ENCODE measurements around the gene PCBP3.
A peak's percentile ranks its signal among the peaks of the same experiment; 100 is the strongest.
"Not testable (repeated sequence)": the region's sequence is repeated elsewhere in the genome, so short reads cannot be mapped to it uniquely, and the experiment has no call there.

Gene PCBP3

DNA sequence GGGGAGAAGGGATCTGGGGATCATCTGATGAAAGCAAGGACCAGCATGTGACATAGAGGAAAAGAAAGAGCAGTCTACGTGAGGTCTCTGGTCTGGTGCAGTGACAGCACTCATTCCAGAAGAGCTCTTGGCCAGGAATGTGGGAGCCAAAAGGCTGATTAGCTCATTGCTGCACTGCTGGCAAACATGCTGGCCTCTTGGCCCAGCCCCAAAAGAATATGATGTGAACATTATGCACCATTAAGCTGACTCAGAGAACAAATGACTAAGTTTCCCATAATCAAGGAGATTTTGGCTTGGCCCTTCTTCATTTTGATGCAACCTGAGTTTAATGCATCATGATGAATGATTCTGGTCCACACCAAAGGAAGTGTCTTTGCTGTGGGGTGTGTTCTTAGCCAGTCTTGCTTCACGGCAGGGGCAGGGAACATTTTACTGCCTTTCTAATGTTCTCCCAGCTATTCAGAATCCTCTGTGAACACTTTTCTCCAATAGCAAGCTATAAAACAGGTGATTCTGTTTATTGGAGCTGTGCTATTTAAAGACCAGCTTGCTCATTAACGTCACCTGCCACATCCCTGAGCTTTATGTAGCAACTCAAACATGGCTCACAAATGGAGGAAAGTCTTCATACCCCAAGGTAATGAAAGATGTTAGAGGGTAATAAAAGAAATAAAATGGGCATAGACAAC is 55.1 kb downstream of the PCBP3 start:
- DNase-seq = no peak

DNA sequence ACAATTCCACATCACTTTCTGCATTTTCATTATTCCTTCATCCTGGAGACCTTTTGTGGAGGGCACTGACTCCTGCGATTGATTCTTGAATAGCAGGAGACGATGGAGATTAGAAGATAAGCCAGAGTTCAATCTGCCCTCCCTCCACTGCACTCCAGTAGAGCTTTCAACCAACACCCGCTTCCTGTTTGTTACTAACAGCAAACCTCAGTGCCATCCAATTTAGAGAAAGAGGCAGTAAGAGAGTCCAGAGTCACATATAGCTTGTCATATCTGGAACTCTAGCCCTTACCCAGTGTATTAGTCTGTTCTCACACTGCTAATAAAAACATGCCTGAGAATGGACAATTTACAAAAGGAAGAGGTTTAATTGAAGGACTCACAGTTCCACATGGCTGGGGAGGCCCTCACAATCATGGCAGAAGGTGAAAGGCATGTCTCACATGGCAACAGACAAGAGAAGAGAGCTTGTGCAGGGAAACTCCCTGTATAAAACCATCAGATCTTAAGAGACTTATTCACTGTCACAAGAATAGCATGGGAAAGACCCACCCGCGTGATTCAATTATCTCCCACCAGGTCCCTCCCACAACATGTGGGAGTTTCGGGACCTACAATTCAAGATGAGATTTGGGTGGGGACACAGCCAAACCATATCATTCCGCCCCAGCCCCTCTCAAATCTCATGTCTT is 55.9 kb downstream of the PCBP3 start:
- DNase-seq = no peak

GRCh38 chr21:45699966-45700365 is 56.4 kb downstream of the PCBP3 start:
- DNase-seq = no peak

DNA sequence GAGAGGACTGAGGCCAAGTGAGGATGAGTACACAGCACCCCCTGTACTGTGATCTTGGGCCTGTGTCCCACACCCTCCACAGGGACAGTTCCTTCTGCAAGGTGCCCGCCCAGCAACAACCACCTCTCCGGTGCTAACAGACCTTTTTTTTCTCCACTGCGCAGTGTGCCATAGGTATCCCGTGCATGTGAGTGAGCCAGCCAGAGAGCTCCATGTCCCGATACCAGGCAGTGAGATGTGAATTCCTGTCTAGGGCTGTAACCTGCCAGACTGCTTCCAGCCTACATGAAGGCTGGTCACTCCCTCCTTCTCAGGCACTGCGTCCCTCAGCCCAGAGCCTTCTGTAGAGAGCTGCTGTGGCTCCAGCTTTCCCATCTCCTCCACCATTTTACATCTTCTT is 56.9 kb downstream of the PCBP3 start:
- no peak for DNase-seq

DNA sequence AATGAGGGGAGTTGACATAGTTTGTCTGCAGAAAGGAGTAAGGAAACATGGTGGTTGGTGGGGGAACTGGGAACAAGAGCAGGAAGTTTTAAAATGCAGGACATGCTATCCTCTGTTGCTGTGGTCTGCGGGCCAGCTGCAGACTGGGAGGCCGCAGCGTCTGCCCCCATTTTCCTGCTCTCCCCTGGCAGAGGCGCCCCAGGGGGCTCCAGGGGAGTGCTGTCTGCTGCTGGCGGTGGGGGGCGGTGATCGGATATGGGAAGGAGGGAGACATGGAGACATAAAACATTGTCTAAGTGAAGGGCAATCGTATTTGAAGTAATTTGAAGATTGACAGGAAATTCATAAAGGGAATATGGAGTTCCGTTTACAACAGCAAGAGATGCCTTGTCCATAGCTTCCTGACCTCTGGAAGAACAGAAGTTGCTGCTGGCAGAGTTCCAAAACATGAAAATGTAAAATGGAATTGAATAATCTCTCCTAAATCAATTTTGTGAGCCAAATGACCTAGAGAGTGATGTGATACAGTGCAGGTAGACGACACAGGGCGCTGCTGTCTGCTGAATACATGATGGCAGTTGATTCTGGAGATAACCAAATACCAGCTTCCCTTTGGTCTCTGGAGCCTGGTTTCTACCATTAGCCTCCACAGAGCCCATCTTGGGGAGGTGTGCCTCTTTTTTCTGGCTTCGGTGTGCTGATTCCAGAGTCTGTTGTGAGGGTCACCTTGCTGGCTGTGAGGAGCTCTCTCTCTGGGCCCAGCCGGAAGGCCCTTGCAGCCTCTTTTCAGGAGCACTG is 61.0 kb downstream of the PCBP3 start:
- DNase-seq = no peak

- no peak for DNase-seq
These were observed 62.8 kb downstream of the PCBP3 start for GRCh38 chr21:45706299-45706698.

DNA sequence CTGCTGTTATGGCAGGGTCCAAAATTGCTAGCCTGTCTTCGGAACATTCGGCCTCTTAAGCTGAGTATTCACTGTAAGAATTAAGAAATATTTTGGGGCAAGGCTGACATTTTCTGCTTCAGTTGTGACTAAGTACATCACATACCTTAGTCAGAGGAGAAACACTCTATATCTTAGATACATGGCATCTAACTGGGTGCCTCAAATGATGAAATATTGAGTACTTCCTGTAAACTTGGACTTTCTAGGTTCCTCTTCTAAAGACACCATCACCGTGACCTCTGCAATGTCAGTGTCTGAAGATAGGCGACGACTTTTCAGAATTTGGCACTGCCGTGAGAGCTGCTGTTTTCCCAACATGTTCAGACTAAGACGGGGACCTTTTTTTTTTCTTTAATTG is 65.6 kb downstream of the PCBP3 start:
- no peak for DNase-seq

GRCh38 chr21:45709696-45710268 is 66.3 kb downstream of the PCBP3 start:
- no peak for DNase-seq

DNA sequence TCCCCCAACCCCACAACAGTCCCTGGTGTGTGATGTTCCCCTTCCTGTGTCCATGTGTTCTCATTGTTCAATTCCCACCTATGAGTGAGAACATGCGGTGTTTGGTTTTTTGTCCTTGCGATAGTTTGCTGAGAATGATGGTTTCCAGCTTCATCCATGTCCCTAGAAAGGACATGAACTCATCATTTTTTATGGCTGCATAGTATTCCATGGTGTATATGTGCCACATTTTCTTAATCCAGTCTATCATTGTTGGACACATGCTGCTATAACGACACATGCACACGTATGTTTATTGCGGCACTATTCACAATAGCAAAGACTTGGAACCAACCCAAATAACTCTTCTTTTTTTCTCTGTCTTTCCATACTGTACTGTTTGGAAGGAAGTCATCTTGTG is 66.8 kb downstream of the PCBP3 start:
- not testable (repeated sequence) for DNase-seq

DNA sequence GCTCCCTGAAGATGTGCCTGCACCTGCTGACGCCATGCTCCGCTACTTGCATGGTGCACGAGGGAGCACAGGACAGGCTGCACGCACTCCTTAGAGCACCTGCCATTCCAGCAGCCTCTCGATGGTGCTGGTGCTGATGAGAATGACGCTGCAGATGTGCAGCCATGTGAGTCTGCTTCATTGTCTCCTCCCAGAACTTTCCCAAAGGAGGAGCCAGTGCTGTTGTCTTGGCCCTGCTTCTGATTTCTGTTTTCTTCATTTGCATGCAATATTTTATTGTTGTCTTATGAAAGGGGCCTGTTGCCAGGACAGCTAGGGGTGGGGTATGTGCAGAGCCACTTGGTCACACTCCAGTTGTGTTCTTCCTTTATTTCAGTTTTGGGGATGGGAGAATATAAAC is 70.1 kb downstream of the PCBP3 start:
- DNase-seq = no peak

DNA sequence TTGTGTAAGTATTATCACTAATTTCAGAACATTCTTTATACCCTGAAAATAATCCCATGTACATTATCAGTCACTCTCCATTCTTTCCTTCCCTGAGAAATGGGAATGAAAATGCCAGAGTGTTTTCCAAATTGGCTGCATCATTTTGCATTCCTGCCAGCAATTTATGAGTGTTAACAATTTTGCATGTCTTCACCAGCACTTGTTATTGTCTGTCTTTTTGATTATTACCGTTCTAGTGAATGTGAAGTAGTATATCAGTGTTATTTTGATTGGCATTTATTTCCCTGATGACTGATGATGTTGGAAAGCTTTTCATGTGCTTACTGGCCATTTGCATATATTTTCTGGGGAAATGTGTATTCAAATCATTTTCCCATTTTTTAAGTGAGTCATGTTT is 71.9 kb downstream of the PCBP3 start:
- DNase-seq = no peak

DNA sequence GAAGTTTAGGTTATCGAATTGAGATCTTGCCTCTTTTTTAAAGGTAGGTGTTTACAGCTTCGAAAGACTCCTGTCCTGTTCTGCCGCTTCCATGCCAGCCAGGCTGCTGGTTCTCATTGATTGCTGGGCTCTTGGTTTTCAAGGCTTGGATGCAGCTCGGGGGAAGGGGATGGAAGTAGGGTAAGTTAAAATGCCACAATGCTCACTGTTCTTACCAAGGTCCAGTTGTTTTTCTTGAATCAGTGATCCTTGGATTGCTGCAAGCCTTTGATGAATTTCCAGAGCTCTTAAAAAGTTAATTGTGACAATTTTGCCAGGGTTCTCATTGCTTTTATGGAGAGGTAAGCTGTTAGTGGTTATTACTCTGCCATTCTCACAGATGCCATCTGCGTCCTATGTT is 74.9 kb downstream of the PCBP3 start:
- DNase-seq = no peak

DNA sequence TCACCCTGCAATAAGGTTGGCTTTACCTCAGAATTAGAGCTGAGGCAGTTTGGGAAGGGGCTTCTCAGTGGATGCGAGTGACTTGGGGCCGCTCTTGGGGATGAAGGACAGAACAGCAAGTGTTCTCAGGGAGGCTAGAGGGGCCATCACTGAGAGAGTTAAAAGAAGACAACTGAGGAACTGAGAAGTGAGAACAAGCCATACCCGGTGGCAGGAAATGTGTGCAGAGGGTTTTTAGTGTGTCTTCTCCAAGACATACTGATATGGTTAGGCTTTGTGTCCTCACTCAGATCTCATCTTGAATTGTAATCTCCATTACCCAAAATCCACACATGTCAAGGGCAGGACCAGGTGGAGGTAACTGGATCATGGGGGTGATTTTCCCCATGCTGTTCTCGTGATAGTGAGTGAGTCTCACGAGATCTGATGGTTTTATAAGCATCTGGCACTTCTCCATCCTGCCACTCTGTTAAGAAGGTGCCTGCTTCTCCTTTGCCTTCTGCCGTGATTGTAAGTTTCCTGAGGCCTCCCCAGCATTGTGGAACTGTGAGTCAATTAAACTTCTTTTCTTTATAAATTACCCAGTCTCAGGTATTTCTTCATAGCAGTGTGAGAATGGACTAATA is 75.8 kb downstream of the PCBP3 start:
- DNase-seq = no peak

DNA sequence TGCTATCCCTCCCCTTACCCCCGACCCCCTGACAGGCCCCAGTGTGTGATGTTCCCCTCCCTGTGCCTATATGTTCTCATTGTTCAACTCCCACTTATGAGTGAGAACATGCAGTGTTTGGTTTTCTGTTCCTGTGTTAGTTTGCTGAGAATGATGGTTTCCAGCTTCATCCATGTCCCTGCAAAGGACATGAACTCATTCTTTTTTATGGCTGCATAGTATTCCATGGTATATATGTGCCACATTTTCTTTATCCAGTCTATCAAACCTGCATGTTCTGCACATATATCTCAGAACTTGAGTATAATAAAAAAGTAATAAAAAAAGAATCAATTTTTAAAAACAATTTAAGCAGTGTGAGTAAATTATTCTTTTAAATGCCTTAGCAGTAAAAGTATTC is 76.7 kb downstream of the PCBP3 start:
- DNase-seq = not testable (repeated sequence)

DNA sequence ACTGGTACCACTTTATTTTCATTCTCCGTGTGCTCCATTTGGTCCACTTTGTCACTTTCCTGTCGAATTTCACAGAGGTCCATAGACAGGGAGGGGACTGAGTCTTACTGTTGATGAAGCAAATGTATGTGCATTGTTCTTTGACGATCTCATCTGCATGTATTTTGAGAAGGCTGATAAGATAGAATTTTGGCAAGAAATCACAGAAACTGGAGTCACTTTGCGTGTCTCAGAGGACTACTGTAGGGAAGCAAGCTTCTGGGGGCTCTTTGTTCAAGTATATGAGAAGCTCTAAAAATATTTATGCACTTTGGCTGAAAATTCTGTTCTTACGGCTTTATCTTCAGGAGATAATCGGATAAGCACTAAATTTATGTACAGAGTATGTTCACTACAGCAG is 78.1 kb downstream of the PCBP3 start:
- DNase-seq = no peak

- DNase-seq = no peak
These were observed 79.8 kb downstream of the PCBP3 start for GRCh38 chr21:45723049-45723958.

GRCh38 chr21:45724345-45724961 is 80.9 kb downstream of the PCBP3 start:
- DNase-seq = peak; percentile 35

GRCh38 chr21:45724994-45725843 is 81.7 kb downstream of the PCBP3 start:
- DNase-seq = no peak

DNA sequence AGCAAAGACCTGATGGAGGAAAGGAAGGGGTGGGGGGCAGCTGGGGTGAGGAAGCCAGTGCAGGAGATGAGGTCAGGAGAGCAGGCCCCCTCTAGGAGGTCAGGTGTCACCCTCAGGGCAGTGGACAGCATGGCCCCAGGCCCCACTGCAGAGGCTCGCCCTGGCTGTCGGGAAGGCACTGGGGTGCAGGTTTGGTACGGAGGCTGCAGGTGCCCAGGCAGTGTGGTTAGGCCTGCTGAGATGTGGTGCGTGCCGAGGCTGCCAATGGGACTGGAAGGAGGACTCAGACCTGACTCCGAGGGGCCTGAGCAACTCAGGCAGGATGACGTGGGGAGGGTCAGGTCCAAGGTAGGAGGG is 82.3 kb downstream of the PCBP3 start:
- DNase-seq = no peak

DNA sequence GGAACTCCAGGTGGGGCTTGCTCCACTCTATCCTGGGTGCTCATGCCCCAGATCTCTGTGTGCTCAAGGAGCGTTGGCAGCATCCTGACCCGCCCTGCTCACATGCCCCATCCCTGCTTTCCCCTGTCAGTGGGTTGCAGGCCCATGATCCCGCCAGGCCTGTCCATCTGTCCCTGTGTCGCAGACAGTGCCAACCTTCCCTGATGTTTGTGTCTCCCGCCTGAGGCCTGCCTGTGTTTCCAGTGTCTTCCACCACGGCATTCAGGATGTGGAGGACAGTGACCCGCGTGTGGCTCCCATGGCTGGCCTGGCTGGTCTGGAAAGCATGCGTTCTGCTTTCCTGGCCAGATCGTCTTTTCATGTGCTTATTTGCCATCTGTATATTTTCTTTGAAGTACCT is 82.9 kb downstream of the PCBP3 start:
- no peak for DNase-seq

- DNase-seq = no peak
These were observed 83.9 kb downstream of the PCBP3 start for GRCh38 chr21:45727390-45727789.
